CD14-positive monocyte (primary cell): ENCODE results near the gene KIAA1549. TPM values are rescaled to one million over a fixed set of nuclear protein-coding genes. Genes with fewer than 3 reads are reported as not detected.

Experiments
- DNase-seq, 3 donors: peaks; one replicate each; pipeline ENCODE4 v3.0.0-alpha.2; 2011 to 2022
- H2AFZ ChIP-seq: 2 replicates; pipeline ENCODE4 v1.6.0; 2012; ENCODE audit warnings: mild to moderate bottlenecking, low read depth, low read length, inconsistent platforms; ENCODE audit not compliant: insufficient read depth, poor library complexity, severe bottlenecking
- H3K27ac ChIP-seq, 2 donors: 1 replicate in 1 of 2; 2 replicates in 1 of 2; pipeline ENCODE4 v1.5.1; 2012 to 2013; ENCODE audit warnings: low read length in 2 of 2, control low read depth in 1 of 2, inconsistent platforms in 1 of 2, low read depth in 1 of 2, mild to moderate bottlenecking in 1 of 2
- H3K27me3 ChIP-seq, 2 donors: one replicate each; pipeline versions ENCODE4 v1.6.0 to v1.6.1; 2011 to 2013; ENCODE audit warnings: low read length in 2 of 2; ENCODE audit not compliant: control insufficient read depth in 2 of 2, insufficient read depth in 2 of 2
- H3K36me3 ChIP-seq, 2 donors: replicated peaks in 1 of 2; 1 replicate in 1 of 2; 2 replicates in 1 of 2; pipeline versions ENCODE4 v1.5.1 to v1.6.1; 2012 to 2013; ENCODE audit warnings: low read length in 2 of 2, control low read depth in 1 of 2, inconsistent platforms in 1 of 2, mild to moderate bottlenecking in 1 of 2; ENCODE audit not compliant: insufficient read depth in 2 of 2, control insufficient read depth in 1 of 2
- H3K4me1 ChIP-seq, 2 donors: 1 replicate in 1 of 2; 2 replicates in 1 of 2; pipeline versions ENCODE4 v1.5.1 to v1.6.1; 2012 to 2013; ENCODE audit warnings: low read length in 2 of 2, control low read depth in 1 of 2, inconsistent platforms in 1 of 2, mild to moderate bottlenecking in 1 of 2, moderate library complexity in 1 of 2; ENCODE audit not compliant: insufficient read depth in 2 of 2, control insufficient read depth in 1 of 2
- H3K4me2 ChIP-seq: replicated peaks from 2 replicates; pipeline ENCODE3; 2012; ENCODE audit warnings: low read length, moderate library complexity, mild to moderate bottlenecking; ENCODE audit not compliant: poor library complexity, severe bottlenecking; ENCODE audit errors: extremely low read depth
- H3K4me3 ChIP-seq, 3 experiments: fragments of 200-600 bp in 1 of 3; sonication (generic) in 1 of 3; replicated peaks in 1 of 3; 1 replicate in 2 of 3; 2 replicates in 1 of 3; pipeline ENCODE4 v1.5.1; 2011 to 2013; ENCODE audit warnings: low read length in 3 of 3, mild to moderate bottlenecking in 3 of 3, control low read depth in 2 of 3, low read depth in 2 of 3, inconsistent platforms in 1 of 3, moderate library complexity in 1 of 3
- H3K79me2 ChIP-seq: 2 replicates; pipeline ENCODE4 v1.6.0; 2012; ENCODE audit warnings: mild to moderate bottlenecking, control low read depth, inconsistent platforms, low read length, moderate library complexity; ENCODE audit not compliant: insufficient read depth
- H3K9ac ChIP-seq: 2 replicates; pipeline ENCODE4 v1.6.0; 2017; ENCODE audit warnings: low read length, mild to moderate bottlenecking; ENCODE audit not compliant: insufficient read depth, poor library complexity, severe bottlenecking
- H3K9me3 ChIP-seq, 2 donors: replicated peaks in 1 of 2; 1 replicate in 1 of 2; 2 replicates in 1 of 2; pipeline versions ENCODE4 v1.5.1 to v1.6.1; 2012 to 2013; ENCODE audit warnings: low read length in 2 of 2, control low read depth in 1 of 2; ENCODE audit not compliant: control insufficient read depth in 1 of 2, insufficient read depth in 1 of 2
- H4K20me1 ChIP-seq: 2 replicates; pipeline ENCODE4 v1.6.0; 2012; ENCODE audit warnings: mild to moderate bottlenecking, low read length, control low read depth, moderate library complexity; ENCODE audit not compliant: insufficient read depth
- H3K27ac Mint-ChIP-seq, 7 donors: one replicate each; pipeline ENCODE4 v1.8.0; 2020; ENCODE audit warnings: mild to moderate bottlenecking in 7 of 7, mixed read lengths in 7 of 7, moderate library complexity in 6 of 7, inconsistent platforms in 2 of 7
- H3K27me3 Mint-ChIP-seq, 3 donors: one replicate each; pipeline ENCODE4 v1.8.0; 2021 to 2022; ENCODE audit warnings: low read depth in 3 of 3, mild to moderate bottlenecking in 3 of 3, mixed read lengths in 3 of 3, moderate library complexity in 3 of 3, inconsistent platforms in 1 of 3
- H3K36me3 Mint-ChIP-seq, 2 donors: one replicate each; pipeline ENCODE4 v1.8.0; 2020; ENCODE audit warnings: mixed read lengths in 2 of 2, inconsistent platforms in 1 of 2, mild to moderate bottlenecking in 1 of 2
- H3K4me1 Mint-ChIP-seq: one replicate; pipeline ENCODE4 v1.8.0; 2020; ENCODE audit warnings: mild to moderate bottlenecking, mixed read lengths
- H3K4me3 Mint-ChIP-seq, 2 donors: one replicate each; pipeline ENCODE4 v1.8.0; 2020; ENCODE audit warnings: mild to moderate bottlenecking in 2 of 2, mixed read lengths in 2 of 2, moderate library complexity in 1 of 2
- H3K9me3 Mint-ChIP-seq, 7 donors: one replicate each; pipeline ENCODE4 v1.8.0; 2020 to 2022; ENCODE audit warnings: mixed read lengths in 7 of 7, mild to moderate bottlenecking in 6 of 7, moderate library complexity in 6 of 7, inconsistent platforms in 2 of 7
- whole genome bisulfite sequencing: methylation state at CpG from one replicate; pipeline ENCODE4 v1.1.5; 2013; ENCODE audit warnings: missing lambda C conversion rate; ENCODE audit not compliant: insufficient coverage; 5-methylcytosine and 5-hydroxymethylcytosine counted together
- intact Hi-C, 2 donors: fragments of 100-400 bp; cut with micrococcal nuclease; formaldehyde crosslinking; loops; one replicate each; pipeline versions ENCODE4 v1.15.0 to v1.15.1; 2023
- polyA plus RNA-seq, 3 donors: library from polyadenylated mRNA; depleted of rRNA in 1 of 3; unstranded in 2 of 3; stranded (reverse) in 1 of 3; fragments of 300-500 nt in 2 of 3; fragments of >200 nt in 1 of 3; fragmentation: Illumina TruSeq in 2 of 3; gene quantifications; 1 replicate in 2 of 3; 2 replicates in 1 of 3; pipeline ENCODE4 v1.2.3, GENCODE V29; 2012 to 2021
- TF ChIP-seq, protein P1 (sequence below): fragments of 200-600 bp; IDR thresholded peaks from one replicate; pipeline ENCODE4 v1.8.0; 2022; ENCODE audit warnings: antibody characterized with exemption, mild to moderate bottlenecking

Gene KIAA1549
- polyA plus RNA-seq, 3 donors: 0.03 TPM; not detected in 1

GRCh38 chr7:138857728-138858127 is 123.5 kb downstream of the KIAA1549 start:
- Mint-ChIP-seq H3K4me1 (no peaks in the 10 kb centered on the region), H3K36me3 (no peaks in the 10 kb centered on the region), H3K4me3 (no peak overlapping the region), H3K27me3 (peaks cover 0 to 1% (median 0%) of the 10 kb centered on the region in 3 donors), H3K27ac (no peak overlapping the region), H3K9me3 (peaks cover 6 to 15% (median 10%) of the 10 kb centered on the region in 7 donors)
- Histone ChIP-seq H3K79me2 (no peaks in the 10 kb centered on the region), H3K4me3 (no peak overlapping the region), H3K4me2 (no peak overlapping the region), H3K4me1 (no peaks in the 10 kb centered on the region), H2AFZ (no peak overlapping the region), H3K9me3 (peaks cover 3 to 7% of the 10 kb centered on the region in 2 donors), H3K27me3 (no peaks in the 10 kb centered on the region), H4K20me1 (no peaks in the 10 kb centered on the region), H3K9ac (no peak overlapping the region), H3K27ac (no peak overlapping the region), H3K36me3 (no peaks in the 10 kb centered on the region)
- no peak for DNase-seq
- TF ChIP-seq, protein P1, sequence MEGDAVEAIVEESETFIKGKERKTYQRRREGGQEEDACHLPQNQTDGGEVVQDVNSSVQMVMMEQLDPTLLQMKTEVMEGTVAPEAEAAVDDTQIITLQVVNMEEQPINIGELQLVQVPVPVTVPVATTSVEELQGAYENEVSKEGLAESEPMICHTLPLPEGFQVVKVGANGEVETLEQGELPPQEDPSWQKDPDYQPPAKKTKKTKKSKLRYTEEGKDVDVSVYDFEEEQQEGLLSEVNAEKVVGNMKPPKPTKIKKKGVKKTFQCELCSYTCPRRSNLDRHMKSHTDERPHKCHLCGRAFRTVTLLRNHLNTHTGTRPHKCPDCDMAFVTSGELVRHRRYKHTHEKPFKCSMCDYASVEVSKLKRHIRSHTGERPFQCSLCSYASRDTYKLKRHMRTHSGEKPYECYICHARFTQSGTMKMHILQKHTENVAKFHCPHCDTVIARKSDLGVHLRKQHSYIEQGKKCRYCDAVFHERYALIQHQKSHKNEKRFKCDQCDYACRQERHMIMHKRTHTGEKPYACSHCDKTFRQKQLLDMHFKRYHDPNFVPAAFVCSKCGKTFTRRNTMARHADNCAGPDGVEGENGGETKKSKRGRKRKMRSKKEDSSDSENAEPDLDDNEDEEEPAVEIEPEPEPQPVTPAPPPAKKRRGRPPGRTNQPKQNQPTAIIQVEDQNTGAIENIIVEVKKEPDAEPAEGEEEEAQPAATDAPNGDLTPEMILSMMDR: no peak
- intact Hi-C loops: no loop called here

DNA sequence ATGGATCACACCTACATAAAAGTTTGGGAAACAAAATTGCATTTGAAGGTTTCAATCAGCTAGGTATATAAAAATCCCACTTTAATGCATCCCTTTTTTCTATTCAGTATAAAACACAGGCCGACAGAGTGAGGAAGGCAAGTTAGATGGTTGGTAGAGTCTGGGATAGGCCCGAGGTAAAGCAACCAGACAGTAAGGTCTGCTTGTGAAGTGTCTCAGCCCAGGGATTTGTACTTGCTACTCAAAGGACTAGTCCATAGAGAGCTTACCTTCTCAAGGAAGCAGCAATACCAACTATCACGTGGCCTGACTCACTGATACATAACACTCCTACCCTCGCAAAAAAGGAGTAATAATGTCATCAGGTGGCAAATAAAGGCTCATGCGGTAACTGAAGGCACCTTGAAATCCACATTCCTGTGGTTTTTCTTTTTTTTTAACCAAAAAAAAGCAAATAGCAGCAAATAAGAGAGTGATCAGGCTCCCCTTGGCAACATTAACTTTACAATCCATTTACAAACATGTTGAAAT is 127.0 kb downstream of the KIAA1549 start:
- peaks cover 6 to 14% (median 10%) of the 10 kb centered on the region in 7 donors for H3K9me3 Mint-ChIP-seq
- 86% methylated on average over 2 of the region's 5 CpGs for WGBS
- Histone ChIP-seq H4K20me1 (no peaks in the 10 kb centered on the region), H3K27ac (no peak overlapping the region), H3K36me3 (no peaks in the 10 kb centered on the region), H3K27me3 (no peaks in the 10 kb centered on the region), H3K79me2 (no peaks in the 10 kb centered on the region), H3K4me3 (no peak overlapping the region), H3K4me1 (no peaks in the 10 kb centered on the region), H3K9ac (no peak overlapping the region), H3K4me2 (no peak overlapping the region), H2AFZ (no peak overlapping the region), H3K9me3 (peaks cover 3 to 7% of the 10 kb centered on the region in 2 donors)
- H3K4me1 Mint-ChIP-seq: no peaks in the 10 kb centered on the region
- intact Hi-C loops: no loop called here
- H3K4me3 Mint-ChIP-seq: no peak overlapping the region
- H3K36me3 Mint-ChIP-seq: no peaks in the 10 kb centered on the region
- DNase-seq: no peak
- peaks cover 0 to 1% (median 0%) of the 10 kb centered on the region in 3 donors for H3K27me3 Mint-ChIP-seq
- TF ChIP-seq, protein P1: no peak
- no peak overlapping the region for H3K27ac Mint-ChIP-seq
